ENCODE data around the gene CARD10.

Gene CARD10, protein sequence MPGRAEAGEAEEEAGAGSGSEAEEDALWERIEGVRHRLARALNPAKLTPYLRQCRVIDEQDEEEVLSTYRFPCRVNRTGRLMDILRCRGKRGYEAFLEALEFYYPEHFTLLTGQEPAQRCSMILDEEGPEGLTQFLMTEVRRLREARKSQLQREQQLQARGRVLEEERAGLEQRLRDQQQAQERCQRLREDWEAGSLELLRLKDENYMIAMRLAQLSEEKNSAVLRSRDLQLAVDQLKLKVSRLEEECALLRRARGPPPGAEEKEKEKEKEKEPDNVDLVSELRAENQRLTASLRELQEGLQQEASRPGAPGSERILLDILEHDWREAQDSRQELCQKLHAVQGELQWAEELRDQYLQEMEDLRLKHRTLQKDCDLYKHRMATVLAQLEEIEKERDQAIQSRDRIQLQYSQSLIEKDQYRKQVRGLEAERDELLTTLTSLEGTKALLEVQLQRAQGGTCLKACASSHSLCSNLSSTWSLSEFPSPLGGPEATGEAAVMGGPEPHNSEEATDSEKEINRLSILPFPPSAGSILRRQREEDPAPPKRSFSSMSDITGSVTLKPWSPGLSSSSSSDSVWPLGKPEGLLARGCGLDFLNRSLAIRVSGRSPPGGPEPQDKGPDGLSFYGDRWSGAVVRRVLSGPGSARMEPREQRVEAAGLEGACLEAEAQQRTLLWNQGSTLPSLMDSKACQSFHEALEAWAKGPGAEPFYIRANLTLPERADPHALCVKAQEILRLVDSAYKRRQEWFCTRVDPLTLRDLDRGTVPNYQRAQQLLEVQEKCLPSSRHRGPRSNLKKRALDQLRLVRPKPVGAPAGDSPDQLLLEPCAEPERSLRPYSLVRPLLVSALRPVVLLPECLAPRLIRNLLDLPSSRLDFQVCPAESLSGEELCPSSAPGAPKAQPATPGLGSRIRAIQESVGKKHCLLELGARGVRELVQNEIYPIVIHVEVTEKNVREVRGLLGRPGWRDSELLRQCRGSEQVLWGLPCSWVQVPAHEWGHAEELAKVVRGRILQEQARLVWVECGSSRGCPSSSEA

DNA sequence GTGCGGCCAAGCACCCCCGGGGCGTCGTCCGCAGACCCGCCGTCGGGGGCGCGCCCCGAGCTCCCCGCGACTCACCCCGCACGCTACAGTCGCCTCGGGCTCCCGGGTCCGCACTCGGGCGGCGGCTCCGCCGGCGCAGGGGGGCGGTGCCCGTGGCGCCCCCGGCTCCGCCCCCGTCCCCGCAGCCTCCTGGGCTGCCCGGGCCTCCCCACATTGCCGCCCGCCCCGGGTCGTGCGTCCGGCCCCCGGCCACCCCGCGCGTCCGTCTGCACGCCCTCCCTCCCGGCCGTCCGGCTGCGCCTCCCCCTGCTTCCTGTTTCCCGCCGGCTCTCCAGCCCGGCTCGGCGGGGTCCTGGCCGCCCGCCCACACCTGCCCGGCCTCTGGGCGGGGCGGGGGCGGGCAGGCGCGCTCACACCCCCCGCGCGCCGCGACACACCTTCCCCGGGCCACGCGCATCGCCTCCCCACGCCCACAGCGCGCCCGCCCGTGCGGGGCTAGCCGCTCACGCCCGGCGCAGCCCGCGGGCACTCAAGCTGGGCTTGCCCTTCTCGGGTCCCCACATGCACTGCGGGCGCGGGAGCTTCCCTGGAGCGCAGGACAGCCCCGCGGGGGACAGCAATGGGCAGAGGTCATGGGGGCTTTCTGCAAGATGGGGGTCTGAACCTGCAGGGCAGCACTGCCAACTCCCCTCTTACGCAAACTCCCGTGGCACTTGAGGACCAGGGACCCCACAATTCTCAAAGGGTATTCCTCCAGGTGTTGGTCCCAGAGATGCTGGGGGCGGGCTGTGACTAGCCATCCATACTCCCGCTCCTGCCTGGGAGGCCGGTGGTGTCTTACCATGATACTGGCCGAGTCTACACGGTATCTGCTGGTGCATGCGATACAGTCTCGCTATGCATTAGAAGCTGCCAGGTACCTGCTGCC, at the start of gene CARD10:
CARD10 (minus strand) TSS at position 148 of the 928 bp plus-strand sequence. CDS start 215 bp downstream, outside the sequence.
- DNase-seq (ENCODE audit: low read depth, low spot score): peak; percentile 58

DNA sequence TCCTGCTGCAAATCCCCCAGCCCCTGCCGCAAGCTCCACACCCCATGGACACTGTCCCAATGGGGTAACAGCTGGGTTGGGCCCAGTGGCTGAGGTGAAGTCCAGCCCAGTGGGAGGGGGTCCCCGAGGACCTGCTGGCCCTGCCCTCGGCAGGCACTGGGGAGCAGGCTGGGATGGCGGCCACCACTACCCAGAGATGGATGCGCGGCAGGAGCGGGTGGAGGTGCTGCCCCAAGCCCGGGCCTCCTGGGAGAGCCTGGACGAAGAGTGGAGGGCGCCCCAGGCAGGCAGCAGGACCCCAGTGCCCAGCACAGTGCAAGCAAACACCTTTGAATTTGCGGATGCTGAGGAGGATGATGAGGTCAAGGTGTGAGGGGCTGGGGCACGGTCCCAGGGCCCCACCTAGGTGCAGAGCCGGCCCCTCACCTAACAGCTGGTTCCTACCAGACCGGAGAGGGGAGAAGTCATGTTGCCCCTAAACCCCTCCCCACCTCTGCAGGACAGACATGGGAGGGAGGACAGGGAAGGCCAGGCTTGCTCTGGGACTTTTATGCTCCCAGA, 49.3 kb upstream of the CARD10 start:
- DNase-seq (ENCODE audit: low read depth, low spot score): no peak

DNA sequence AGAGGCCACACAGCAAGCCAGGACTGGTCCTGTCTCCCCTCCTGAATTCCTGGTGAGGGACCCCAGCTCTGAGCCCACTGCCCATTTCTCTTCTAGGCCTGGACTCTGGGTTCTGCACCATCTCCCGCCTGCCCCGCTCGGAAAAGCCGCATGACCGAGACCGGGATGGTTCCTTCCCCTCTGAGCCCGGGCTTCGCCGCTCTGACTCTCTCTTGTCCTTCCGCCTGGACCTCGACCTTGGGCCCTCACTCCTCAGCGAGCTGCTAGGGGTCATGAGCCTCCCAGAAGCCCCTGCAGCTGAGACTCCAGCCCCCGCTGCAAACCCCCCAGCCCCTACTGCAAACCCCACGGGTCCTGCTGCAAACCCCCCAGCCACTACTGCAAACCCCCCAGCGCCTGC, 48.8 kb upstream of the CARD10 start:
- DNase-seq (ENCODE audit: low read depth, low spot score): no peak

DNA sequence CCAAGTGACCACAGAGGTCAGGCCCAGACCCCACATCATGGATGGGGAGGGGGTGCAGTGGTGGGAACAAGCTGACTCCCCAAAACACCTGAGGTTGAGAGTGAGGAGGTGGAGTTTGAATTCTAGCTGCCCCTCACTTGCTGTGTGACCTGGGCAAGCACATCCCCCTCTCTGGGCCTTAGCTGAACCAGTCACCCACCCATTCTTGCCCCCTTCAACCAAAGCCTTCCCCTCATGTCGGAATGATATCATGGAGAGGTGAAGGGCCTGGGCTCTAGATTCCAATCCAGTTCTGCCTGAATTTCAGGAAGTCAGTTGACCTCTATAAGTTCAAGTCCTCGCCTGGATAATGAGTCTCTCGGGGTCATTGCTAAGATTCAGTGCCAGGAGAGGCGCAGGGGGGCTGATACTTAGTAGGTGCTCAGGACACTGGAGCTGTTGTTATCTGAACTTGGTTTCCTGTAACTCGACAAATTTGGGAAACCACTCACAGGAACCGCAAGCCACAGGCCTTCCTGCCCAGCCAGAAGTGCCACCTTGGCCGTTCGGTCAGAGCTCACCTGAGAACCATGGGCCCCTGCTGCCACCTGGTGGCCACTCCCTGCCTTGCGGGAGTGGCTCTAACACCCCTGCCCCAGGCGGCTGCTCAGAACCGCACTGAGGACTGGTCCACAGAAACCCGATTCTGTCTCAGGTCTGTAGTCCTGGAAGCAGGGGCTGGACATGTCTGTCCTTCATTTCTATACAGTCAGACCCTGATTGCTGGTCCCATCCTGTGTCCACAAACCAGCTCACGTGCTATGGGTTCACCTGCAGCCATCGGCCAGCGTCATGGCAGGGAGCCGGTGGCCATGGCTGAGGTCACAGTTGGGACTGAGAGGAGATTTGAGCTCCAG, 47.9 kb upstream of the CARD10 start:
- peak; percentile 87 for DNase-seq (ENCODE audit: low read depth, low spot score)

DNA sequence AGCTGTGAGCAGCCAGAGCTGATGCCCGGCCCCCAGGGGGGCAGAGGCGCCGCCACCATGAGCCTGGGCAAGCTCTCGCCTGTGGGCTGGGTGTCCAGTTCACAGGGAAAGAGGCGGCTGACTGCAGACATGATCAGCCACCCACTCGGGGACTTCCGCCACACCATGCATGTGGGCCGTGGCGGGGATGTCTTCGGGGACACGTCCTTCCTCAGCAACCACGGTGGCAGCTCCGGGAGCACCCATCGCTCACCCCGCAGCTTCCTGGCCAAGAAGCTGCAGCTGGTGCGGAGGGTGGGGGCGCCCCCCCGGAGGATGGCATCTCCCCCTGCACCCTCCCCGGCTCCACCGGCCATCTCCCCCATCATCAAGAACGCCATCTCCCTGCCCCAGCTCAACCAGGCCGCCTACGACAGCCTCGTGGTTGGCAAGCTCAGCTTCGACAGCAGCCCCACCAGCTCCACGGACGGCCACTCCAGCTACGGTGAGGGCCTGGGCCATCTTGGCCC, 47.2 kb upstream of the CARD10 start:
- no peak for DNase-seq (ENCODE audit: low read depth, low spot score)

DNA sequence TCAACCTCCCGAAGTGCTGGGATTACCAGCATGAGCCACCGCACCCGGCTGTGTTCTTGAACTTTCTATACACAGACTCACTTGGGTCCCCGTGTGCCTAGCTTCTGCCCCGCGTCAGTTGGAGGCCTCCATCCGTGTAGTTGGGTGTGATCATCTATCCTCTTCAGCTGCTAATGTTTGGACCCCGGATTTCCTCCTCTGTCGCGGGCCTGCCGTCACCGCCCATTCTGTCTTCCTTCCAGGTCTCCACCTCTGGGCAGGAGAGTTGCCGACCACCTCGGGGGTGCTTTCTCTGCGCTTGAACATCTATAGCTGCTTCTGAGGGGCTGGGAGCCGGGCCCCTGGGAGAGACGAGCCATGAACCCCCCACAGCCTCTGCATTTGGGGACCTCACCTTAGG, 46.6 kb upstream of the CARD10 start:
- DNase-seq (ENCODE audit: low read depth, low spot score): no peak

DNA sequence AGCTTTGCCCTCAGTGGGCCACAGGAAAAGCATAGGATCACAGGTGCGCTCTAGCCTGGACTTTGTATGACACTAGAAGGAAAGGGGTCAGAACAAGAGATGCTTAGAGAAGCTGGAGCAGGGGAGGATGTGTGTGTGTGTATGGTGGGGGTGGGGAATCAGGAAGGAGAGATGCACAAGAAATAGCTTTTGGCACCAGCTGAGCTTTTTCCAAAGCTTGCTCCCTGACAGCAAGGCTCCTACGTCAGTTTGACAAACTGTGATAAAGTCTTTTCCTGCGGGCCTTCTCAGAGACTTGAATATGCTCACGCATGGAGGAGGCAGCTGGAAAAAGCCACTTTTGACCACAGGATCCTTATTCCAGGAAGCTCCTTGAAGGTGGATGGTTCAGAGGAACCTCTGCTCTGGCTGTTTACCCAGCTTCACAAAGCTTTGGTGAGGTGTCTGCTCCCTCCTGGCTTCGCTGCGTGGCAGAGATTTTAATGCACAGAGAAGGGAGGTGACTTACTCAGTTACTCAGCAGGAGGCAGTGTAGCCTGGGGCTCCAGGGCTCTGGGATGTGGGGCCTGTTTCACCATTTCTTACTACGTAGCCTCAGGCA, 45.0 kb upstream of the CARD10 start:
- peak; percentile 44 for DNase-seq (ENCODE audit: low read depth, low spot score)

DNA sequence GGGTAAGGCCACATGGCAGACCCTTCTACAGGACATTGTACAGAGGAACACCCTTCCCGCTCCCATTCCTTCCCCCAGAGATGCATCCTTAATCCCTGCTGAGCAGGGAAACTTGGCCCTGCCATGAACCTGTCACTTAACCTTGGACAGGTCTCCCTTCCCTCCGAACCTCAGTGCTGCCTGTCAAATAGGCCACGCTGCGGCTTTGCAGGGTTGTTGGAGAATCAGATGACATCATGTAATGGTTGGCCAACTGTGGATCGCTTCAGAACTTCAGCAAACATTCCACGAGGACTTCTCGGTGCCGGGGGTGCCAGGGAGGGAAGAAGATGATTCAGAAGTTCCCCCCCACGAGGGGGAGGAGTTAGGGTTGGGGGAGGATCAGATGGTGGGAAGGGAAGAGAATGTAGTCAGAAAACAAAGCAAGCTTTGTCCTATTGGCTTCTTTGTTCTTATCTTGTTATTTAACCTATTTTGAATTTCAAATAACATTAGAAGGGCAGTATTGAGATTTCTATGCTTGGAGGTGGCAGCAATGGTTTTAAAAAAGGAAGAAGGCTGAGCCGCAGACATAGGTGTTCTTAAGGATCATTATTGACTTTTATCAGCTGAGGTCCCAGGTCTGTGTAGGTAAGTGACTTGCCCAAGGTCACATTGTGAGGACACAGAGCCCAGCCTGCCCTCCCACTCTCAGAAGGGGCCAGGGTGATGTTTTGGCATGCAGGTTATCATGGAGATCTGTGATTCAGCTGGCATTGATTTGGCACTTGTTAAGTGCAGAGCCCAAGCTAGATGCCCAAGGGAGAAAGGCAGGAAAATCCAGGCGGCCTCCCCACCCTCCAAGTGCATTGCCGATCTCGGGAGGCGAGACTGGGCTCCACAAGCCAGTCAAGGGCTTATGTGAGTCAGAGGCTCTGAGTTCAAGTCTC, 44.2 kb upstream of the CARD10 start:
- peak; percentile 97 for DNase-seq (ENCODE audit: low read depth, low spot score)

DNA sequence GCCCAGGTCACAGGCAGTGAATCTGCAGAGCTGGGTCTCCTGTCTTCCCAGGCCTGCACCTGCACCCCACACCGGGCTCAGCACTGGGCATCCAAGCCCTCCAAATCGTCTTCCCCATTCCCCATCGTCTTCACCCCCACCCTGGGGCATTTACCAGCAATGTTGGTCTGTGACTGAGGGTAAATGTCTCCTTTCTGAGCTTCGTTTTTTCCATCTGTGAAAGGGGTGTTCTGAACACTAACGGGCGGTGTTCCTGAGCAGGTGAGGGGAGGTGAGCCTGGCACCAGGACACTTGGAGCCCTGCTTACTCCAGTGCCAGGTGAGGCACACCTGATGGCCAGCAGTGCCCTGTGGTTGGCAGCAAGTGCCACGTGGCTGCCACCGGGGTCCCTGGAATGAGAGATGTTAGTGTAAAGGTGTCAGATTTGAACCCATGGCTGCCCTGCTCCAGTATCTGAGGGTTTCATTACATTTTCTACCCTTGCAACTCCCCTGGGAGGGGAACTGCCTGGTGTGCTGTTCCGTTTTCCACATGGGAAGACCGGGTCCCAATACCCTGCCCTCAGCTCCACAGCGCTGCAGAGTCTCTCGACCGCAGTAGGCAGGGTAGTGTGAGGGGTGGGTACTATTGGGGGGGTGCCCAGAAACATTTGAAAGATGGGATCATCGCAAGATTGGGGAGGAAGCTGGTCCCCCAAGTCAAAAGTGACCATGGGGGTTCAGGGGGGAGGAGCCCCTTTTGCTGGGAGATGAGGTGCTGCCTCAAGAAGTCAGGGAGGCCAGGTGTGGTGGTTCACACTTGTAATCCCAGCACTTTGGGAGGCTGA, 43.0 kb upstream of the CARD10 start:
- DNase-seq (ENCODE audit: low read depth, low spot score): no peak

DNA sequence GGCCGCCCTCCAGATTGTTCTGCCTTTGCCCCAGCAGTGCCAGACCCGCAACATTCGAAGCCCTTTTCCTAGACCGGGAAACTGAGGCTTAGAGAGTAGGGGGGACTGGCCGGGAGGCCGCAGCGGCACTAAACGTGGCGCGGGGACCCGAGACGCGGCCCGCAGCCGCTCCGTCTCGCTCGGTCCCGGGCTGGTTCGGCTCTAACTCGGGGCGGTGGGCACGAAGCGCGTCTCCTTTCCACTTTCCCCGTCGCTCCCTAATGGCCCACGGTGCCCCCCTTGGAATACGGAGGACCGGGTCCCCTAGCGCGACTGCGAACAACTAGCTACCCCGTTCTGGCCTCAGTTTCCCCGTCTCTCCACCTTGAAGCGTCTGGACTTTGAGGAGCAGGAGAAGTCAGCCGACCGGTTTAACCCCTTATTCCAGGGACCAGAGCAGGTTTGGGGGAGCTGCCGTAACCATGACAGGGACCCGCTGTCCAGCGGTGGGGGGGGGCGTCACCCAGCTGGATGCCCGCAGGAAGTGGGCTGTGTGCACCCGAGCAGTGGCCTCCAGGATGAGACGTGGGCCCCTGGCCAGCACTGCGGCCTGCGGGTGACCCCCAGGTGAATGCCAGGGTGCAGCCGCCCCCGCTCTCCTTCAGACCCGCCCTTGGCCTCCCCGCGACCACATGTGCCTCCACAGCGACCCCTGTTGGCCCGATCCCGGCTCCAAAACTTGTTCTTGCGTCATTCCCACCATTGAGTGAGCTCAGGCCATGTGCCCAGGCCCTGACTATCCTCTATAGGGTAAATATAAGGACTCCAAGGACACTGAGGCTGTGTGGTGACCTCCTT, 42.2 kb upstream of the CARD10 start:
- DNase-seq (ENCODE audit: low read depth, low spot score): peak; percentile 95

DNA sequence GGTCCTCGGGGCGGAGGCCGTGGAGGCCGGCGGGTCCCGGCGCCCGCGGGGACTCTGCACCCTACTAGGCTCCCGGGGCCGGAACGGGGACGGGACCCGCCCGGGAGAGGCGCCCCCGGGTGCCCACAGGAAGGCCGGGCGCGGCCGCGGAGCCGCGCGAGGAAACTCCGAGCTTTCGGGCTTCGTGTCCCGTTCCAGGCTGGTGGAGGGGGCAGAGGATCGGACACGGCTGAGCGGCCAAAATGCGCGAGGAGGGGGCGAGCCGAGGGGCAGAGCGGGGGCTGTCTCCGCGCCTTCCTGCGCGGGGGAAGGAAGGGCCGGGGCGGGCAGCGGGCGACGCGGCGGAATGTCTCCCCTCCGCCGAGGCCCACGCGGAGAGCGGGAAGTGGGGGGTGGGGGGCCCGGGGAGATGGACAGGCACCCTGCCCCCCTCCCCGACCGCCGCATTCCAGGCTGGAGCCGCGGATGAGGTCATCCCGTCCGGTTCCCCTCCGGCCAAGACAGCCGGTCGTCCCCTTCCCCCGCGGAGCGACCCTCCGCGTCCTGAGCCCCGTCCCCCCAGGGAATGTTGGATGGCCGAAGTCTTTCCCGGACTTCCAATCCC, 41.5 kb upstream of the CARD10 start:
- DNase-seq (ENCODE audit: low read depth, low spot score): peak; percentile 93

DNA sequence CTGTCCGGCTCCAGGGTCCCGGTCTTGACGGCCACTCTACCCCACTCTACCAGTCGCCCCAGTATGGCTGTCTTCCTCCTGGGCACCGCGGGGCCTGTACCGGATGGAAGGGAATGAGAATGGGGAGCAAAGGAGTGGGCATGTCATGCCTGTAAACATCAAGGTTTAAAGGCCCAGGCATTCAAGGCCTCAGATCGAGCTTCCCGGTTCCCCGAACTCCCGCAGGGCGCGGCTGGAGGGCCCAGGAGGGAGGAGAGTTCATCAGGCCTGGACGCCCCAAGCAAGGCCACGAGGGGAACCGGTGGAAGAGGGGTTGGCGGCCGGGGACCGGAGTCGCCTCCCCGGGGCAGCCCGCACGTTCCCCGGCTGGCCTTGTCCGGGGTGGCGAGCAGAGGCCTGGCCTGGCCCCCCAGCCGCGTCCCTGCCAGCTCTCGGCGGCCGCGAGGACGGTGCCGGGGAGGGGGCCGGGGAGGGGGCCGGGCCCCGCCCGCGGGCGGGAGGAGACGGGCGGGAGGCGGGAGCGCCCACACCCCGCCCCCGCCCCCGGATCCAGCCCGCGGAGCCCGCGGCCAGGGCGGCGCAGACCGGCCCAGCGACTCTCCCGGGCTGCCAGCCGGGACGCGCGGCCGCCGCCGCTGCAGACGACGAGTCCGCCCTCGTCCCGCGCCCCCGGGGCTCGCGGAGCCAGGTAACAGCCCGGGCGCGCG, 40.8 kb upstream of the CARD10 start, which contains the start of gene CDC42EP1:
CDC42EP1 (plus strand) TSS at position 580 of the 707 bp plus-strand sequence. CDS start 5,870 bp downstream, outside the sequence.
- peak; percentile 85 for DNase-seq (ENCODE audit: low read depth, low spot score)

DNA sequence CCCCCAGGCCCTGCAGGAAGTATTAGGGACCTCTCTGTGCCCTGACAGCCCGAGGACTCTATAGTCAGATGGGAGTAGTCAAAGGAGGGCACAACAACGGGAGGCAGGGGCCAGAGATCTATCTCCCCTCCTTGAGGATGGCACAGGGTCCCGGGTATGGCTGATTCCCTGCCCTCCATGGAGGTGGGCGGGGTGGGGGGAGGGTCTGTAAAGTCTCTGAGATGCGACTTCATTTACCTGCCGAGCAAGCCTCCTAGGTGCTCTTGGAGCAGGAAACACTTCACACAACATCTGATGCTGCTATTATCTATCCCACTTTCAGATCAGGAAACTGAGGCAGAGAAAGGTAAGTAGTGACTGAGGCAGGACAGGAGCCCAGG, 40.3 kb upstream of the CARD10 start:
- no peak for DNase-seq (ENCODE audit: low read depth, low spot score)

DNA sequence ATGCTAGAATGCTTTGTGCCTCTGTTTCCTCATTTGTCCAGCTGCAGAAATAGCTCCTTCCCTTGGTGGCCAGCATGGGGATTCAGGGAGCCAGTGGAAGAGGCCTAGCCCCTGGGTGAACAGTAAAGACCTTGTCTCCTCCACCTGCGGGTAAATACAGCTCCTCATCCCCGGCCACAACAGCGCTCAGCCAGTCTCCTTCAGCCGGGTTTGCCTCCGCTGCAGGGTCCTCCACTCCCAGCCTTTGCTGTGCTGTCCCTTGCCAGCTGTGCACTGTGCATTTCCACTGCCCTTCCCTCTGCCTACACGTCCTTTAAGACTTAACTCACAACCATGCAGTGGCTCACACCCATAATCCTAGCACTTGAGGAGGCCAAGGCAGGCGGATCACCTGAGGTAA, 39.6 kb upstream of the CARD10 start:
- DNase-seq (ENCODE audit: low read depth, low spot score): no peak

DNA sequence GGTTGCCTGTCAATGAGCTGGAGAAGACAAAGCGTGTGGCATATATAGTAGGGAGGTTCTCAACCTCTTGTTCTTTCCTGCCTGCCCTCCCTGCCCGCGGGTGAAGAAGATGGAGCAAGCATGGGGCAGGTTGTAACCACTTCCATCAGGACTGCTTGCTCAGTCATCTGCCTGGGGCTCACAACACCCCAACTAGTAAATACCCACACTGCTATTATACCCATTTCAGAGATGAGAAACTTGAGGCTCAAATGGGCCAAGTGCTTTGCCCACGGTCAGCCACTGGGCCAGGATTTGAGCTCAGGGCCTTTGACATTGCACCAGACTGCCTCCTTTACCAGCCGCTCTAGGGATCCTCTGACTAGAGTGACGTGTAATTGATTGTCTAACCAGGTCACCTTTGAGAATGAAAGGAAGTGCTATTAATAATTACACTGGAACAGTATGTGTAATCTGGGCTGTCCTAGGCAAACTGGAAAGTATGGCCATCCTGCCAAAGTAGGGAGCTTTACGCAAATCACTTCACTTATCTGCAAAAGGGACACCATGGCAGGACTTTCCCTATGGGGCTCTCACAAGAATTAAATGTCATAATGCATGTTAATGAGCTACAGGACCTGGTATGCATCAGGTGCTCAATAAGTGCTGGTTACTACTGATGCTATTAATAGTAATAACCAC, 38.2 kb upstream of the CARD10 start:
- DNase-seq (ENCODE audit: low read depth, low spot score): no peak
